NCI-H2081 treated with DMSO at 0.1 percent for 48 hours (cell line): ENCODE results near the gene EFHD1.
"Not testable (repeated sequence)": the region's sequence is repeated elsewhere in the genome, so short reads cannot be mapped to it uniquely, and the experiment has no call there.

Experiments
- DNase-seq: peaks from one replicate; lab custom pipeline; 2025; lab: John Stamatoyannopoulos, UW

Gene EFHD1

DNA sequence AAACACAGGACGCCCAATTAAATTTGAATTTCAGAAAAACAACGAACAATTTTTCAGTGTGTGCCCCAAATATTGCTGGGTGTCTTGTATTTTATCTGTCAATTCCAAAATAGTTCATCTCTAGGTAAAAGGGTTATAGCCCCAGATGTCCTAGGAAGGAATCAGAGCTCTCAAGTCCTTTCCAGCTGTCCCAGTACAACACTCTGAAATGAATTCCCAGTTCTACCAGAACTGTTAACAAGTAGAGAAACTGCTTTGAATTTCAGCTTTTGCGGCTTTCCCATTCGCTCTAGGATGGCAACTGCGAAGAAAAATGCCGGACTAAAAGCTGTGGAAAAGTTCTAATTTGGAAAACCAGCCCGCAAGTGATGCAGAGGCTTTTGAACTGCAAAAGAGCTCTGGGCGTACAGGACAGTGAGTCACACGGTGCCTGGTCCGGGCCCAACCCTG, 63.2 kb downstream of the EFHD1 start:
- no peak for DNase-seq

DNA sequence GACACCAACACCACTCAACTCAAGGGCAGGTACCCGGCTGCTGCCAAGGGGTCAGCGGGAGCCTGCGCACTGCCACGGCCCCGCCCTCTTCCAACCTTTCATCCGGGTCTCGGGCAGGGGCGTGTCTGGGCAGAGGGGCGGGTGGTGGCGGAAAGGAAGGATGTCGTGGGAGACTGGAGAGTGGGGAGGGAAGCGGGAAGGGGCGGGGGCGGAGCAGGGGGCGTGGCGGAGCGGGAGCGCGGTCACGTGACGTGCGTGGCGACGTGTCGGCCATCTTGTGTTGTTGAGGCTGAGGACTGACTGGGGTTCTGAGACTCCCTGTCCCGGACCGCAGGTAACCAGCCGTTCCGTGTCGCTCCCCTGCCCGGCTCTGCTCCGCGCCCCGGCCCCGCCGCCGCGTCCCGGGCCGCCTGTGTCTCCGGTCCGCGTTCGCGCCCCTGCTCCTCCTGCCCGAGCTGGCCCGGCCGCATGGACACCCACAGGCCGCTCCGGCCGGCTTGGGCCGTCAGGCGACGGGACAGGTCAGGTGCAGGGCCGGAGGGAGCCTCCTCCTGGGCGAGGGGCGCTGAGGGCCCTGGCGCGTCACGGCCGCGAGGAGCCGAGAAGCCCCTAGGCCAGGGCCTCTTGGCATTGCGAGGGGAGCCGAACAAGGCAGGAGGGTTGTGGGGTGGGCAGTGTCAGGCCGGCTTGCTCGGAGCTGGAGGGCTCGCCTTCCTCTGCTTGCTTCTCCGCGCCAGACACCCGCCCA, 63.8 kb downstream of the EFHD1 start, which contains the start of gene GIGYF2:
Gene GIGYF2, plus strand, starts transcription at position 273 of the 748 bp plus-strand sequence. CDS start 37,867 bp downstream, outside the sequence.
- peak; percentile 59 for DNase-seq

DNA sequence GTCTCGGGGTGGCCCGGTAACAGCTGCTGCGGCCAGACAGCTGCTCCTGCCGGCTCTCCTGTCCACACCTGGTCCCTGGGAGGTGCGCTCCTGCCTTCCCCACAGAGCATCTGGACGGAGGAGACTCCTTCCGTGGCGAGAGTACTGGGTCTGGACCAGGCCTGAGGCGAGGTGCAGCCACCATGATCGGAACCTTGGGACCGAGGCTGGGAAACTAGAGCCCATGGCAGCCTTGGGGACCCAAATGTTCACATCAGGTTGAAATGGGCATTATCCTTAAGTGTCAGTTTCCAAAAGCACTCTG, 64.4 kb downstream of the EFHD1 start:
- DNase-seq = no peak

DNA sequence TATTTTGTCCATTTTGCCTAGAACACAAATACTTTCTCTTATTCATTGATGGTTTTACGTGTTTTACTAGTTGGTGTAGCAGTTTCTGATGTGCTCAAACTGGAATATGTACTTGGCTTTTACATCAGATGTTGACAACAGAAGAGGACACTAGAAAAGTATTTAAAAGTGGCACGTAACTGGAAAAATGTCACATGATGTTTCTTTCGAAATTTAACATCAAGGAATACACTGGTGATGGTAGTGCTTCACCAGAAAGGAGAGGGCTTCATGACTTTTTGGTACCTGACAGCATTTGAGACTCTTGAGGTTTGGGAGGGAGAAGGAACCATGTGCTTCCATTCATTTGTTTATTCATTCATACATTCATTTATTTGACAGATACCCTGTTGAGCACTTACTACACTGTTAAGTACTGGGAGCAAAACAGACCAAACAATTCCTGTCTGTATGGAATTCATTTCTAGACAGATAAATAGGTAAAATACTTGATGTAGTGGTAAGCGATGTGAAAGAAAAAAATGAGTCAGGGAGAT, 65.2 kb downstream of the EFHD1 start:
- no peak for DNase-seq

DNA sequence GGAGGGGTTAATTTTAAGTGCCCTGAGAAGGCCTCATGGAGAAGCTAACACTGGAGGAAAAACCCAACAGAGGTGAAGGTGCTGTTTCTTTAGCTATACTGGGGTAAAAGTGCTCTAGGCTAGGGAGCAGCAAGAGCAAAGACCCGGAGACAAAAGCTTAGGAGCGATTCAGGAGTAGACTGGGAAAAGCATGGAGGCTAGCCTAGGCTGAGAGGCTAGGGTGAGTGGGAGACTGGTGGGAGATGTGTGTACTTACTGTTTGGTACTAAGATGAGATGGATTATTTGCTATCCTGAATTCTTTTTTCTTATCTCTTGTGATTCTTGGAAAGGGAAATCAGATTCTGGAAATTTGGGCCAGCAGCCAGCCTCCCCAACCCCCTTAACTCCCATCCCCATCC, 65.7 kb downstream of the EFHD1 start:
- no peak for DNase-seq

DNA sequence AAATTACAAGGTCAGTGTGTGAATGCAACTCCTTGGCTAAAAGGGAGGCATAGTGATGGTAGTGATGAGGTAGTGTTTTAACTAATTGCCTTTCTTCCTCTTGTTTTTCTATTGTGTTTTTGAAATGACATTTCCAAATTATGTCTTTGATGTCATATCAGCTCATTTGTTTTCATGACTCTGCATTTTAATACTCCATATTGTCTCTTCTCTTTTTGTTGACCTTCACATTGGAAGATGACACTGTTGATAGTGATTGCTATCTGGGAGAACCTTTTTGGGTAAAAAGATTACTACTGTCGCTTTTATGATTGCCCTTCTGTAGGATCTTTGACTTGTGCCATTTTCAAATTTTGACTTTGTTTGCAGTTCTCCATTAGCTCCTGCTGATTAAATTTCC, 66.8 kb downstream of the EFHD1 start:
- DNase-seq = no peak

DNA sequence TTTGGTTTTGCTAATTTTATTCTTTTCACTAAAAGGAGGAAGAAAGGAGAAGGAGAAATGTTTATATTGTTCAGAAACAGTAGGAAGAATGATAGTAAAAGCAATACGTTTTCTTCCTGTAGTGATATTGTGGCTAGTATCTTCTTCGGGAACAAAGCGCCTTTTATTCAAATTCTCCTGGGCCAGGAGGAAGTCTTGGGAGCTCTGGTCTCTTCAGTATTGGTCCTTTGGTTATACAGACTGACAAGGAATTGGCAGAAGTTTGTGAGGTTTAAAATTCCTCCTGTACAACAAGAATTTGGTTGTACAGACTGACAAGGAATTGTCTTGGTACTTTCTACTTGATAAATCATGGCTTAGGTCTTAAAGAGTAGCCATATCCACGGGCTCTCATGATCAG, 73.7 kb downstream of the EFHD1 start:
- DNase-seq = no peak

DNA sequence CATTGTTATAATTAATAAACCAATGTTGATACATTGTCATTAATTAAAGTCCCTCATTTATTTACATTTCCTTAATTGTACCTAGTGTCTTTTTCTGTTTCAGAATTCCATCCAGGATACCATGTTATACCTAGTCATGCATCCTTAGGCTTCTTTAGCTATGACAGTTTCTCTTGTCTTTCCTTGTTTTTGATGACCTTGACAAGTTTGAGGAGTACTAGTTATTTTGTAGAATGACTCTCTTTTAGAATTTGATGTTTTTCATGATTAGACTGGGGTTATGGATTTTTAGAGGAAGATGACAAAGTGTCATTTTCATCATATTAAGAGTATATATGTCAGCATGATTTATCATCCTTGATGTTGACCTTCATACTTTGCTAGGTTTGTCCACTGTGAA, 80.1 kb downstream of the EFHD1 start:
- no peak for DNase-seq

DNA sequence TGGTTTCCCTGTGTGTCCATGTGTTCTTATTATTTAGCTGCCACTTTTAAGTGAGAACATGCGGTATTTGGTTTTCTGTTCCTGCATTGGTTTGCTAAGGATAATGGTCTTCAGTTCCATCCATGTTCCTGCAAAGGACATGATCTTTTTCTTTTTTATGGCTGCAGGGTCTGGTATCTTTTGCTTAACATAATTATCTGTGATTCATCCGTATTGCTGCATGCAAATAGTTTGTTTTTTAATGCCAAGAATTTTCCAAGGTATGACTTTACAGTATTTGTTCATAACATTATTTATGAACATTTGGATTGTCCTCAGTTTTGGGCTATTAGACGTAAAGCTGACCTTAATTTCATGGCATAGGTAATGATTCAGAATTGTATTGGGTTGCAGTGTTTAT, 81.6 kb downstream of the EFHD1 start:
- DNase-seq = no peak

DNA sequence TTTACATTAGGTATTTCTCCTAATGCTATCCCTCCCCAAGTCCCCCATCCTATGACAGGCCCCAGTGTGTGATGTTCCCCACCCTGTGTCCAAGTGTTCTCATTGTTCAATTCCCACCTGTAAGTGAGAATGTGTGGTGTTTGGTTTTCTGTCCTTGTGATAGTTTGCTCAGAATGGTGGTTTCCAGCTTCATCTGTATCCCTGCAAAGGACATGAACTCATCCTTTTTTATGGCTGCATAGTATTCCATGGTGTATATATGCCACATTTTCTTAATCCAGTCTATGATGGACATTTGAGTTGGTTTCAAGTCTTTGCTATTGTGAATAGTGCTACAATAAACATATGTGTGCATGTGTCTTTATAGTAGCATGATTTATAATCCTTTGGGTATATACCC, 86.7 kb downstream of the EFHD1 start:
- not testable (repeated sequence) for DNase-seq

DNA sequence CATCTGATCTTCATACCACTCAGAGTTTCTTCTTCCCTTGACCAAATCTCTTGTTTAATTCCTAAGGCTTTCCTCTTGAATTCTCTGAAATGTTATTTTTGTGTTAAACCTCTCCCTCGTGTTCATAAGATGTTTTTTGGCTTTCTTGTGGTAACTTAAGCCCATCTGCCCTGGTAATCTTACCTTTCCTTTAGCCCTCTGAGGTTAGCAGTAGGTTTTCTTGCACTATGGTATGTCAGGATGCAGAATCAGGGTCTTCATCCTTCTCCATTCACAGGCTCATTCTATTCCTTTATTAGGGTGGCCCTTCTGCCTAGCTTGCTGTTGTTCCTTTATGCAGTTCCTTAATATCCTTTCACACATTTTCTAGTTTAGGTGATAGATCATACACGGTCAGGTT, 87.9 kb downstream of the EFHD1 start:
- DNase-seq = no peak

DNA sequence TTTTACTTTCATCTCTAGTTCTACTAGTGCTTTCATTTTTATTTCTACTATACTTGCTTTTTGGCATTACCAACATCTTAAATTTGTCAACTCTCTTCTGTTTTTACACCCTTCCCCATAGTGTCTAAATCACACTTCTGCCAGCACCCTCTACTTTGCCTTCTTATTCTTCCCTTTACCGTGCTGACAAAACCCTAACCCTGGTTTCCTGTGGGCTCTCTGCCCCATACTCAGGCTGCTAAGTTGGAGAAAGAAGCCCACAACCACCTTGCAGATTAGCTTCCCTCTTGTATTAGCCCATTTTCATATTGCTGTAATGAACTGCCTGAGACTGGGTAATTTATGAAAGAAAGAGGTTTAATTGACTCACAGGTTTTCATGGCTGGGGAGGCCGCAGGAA, 88.5 kb downstream of the EFHD1 start:
- DNase-seq = no peak

DNA sequence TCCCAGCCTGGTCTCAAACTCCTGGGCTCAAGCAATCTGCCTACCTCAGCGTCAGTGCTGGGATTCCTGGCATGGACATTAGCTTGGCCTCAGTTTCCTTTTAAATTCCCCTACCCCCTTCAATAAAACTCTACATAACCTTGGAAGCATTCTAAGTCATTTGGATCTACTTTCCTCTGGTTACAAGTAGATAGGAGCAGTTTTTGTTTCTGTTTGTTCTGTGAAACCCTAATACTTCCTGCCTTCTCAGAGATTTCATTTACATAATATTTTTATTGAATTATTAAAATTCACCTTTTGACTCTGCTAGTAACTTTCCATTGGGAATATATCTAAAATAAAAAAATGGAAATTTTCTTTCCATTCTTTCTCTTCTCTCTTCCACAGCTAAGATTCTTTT, 89.6 kb downstream of the EFHD1 start:
- DNase-seq = no peak

DNA sequence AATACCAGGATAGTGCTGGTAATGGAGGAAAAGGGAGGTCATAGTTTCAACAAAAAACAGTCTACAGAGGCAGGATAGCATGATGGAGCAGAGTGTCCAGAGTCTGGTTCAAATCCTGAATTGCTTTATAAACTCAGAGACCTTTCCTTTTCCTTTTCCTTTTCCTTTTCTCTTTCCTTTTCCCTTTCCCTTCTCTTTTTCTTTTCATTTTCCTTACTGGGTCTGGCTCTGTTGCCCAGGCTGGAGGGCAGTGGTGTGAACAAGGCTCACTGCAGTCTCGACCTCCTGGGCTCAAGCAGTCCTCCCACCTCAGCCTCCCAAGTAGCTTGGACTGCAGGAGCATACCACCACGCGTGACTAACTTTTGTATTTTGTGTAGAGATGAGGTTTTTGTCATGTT, 95.4 kb downstream of the EFHD1 start:
- no peak for DNase-seq

DNA sequence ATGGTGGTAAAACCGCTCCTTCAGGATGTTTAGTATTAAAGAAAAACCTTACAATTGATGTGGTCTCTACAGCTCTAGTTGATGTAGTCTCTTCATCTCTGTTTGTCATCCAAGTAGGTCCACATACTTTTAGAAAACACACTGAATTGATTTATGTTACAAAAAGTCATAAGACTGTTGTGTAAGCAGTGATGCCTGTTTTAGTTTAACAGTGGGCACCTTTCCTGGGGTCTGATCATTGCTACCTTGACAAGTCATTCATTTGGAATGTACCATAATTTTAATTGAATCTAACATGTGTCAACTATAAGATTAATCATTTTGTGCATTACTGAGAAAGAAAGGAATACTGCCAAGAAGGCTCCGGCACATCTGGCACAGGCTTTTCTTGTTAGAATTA, 98.1 kb downstream of the EFHD1 start:
- no peak for DNase-seq
